Activated CD8-positive, alpha-beta T cell treated with anti-CD3 and anti-CD28 coated beads for 36 hours (primary cell): ENCODE data around the gene FGD3. TPM values are rescaled to one million over a fixed set of nuclear protein-coding genes. Genes with fewer than 3 reads are reported as not detected.

ENCODE experiments used
- ATAC-seq: fragments of 200-7000 bp; cut with Tn5 transposase; one replicate; pipeline ENCODE4 v1.10.0; 2021; ENCODE audit warnings: mild to moderate bottlenecking, moderate library complexity
- CTCF ChIA-PET: fragments of 350-600 bp; sonication (Branson Sonifier 250); formaldehyde crosslinking; loops from one replicate; lab custom pipeline; 2021; ENCODE audit warnings: antibody characterized with exemption; lab: Charles Lee
- POLR2A ChIA-PET: fragments of 350-600 bp; sonication (Branson Sonifier 250); formaldehyde crosslinking; loops from one replicate; lab custom pipeline; 2021; ENCODE audit warnings: antibody characterized with exemption; lab: Charles Lee
- DNase-seq: peaks from one replicate; pipeline ENCODE4 v3.0.0-alpha.2; 2020
- H3K27ac Mint-ChIP-seq: one replicate; pipeline ENCODE4 v1.8.0; 2021; ENCODE audit warnings: mild to moderate bottlenecking, mixed read lengths
- H3K27me3 Mint-ChIP-seq: one replicate; pipeline ENCODE4 v1.8.0; 2021; ENCODE audit warnings: mixed read lengths
- H3K36me3 Mint-ChIP-seq: one replicate; pipeline ENCODE4 v1.8.0; 2021; ENCODE audit warnings: low read depth, mixed read lengths
- H3K4me1 Mint-ChIP-seq: one replicate; pipeline ENCODE4 v1.8.0; 2021; ENCODE audit warnings: low read depth, mixed read lengths
- H3K4me3 Mint-ChIP-seq: one replicate; pipeline ENCODE4 v1.8.0; 2021; ENCODE audit warnings: mild to moderate bottlenecking, moderate library complexity, mixed read lengths
- H3K9me3 Mint-ChIP-seq: one replicate; pipeline ENCODE4 v1.8.0; 2021; ENCODE audit warnings: mixed read lengths
- CTCF ChIP-seq: fragments of 200-600 bp; IDR thresholded peaks from one replicate; pipeline ENCODE4 v1.8.0; 2022; ENCODE audit warnings: antibody characterized with exemption, mild to moderate bottlenecking
- intact Hi-C: fragments of 100-400 bp; cut with micrococcal nuclease; formaldehyde crosslinking; loops from one replicate; pipeline ENCODE4 v1.10.0; 2022
- total RNA-seq, 2 experiments: library from RNA; stranded (reverse); gene quantifications; one replicate each; pipeline ENCODE4 v1.2.3, GENCODE V29; 2021

Gene FGD3
- total RNA-seq, 2 experiments from 2014 or later, result 41.6 to 43.5 TPM

GRCh38 chr9:93027750-93028149, 80.4 kb downstream of the FGD3 start:
- Mint-ChIP-seq H3K27ac (peak overlapping the region; percentile 96), H3K9me3 (no peaks in the 10 kb centered on the region), H3K27me3 (no peaks in the 10 kb centered on the region), H3K4me3 (peak overlapping the region; percentile 52), H3K4me1 (peaks cover 77% of the 10 kb centered on the region), H3K36me3 (peaks cover 45% of the 10 kb centered on the region)
- no peak for DNase-seq
- no peak for ATAC-seq
- ChIA-PET CTCF (interaction anchor here (0.9 to 2.7 kb wide), 7 partner anchors 23 to 81 kb away, joined by 3 to 12 read pairs (median 4); no protein-coding TSS in a partner anchor), POLR2A (interaction anchor here (0.6 to 2.0 kb wide), 7 partner anchors 9 to 92 kb away, joined by 3 to 13 read pairs (median 3); no protein-coding TSS in a partner anchor)
- TF ChIP-seq CTCF, result no peak
- intact Hi-C loops, result loop anchor here (5.0 kb wide), 1 partner anchor 35 kb away; no protein-coding TSS in a partner anchor

GRCh38 chr9:93028448-93029006, 81.2 kb downstream of the FGD3 start:
- no peaks in the 10 kb centered on the region for H3K9me3 Mint-ChIP-seq
- peaks cover 41% of the 10 kb centered on the region for H3K36me3 Mint-ChIP-seq
- intact Hi-C loops, result loop anchor here (5.0 kb wide), 1 partner anchor 34 kb away; no protein-coding TSS in a partner anchor
- no peak for TF ChIP-seq CTCF
- ChIA-PET CTCF (interaction anchor here (0.9 to 2.7 kb wide), 7 partner anchors 24 to 80 kb away, joined by 3 to 12 read pairs (median 4); no protein-coding TSS in a partner anchor), POLR2A (interaction anchor here (0.6 to 2.0 kb wide), 10 partner anchors 10 to 91 kb away, joined by 3 to 13 read pairs (median 3); no protein-coding TSS in a partner anchor)
- H3K4me1 Mint-ChIP-seq, result peaks cover 71% of the 10 kb centered on the region
- peak overlapping the region; percentile 52 for H3K4me3 Mint-ChIP-seq
- ATAC-seq, result peak; percentile 83
- DNase-seq, result peak; percentile 81
- H3K27ac Mint-ChIP-seq, result peak overlapping the region; percentile 96
- no peaks in the 10 kb centered on the region for H3K27me3 Mint-ChIP-seq

GRCh38 chr9:93030642-93031628, 83.6 kb downstream of the FGD3 start:
- no peaks in the 10 kb centered on the region for H3K27me3 Mint-ChIP-seq
- peak overlapping the region; percentile 60 for H3K27ac Mint-ChIP-seq
- TF ChIP-seq CTCF, result no peak
- ChIA-PET CTCF (interaction anchor here (1.5 kb wide), 1 partner anchor 10 kb away, joined by 4 read pairs; no protein-coding TSS in a partner anchor), POLR2A (interaction anchor here (0.8 to 1.0 kb wide), 2 partner anchors 65 to 77 kb away, joined by 3 read pairs; partner anchors contain the start of gene CARD19)
- H3K36me3 Mint-ChIP-seq, result peaks cover 39% of the 10 kb centered on the region
- H3K4me1 Mint-ChIP-seq, result peaks cover 56% of the 10 kb centered on the region
- H3K9me3 Mint-ChIP-seq, result no peaks in the 10 kb centered on the region
- ATAC-seq, result no peak
- DNase-seq, result no peak
- intact Hi-C loops, result no loop called here
- H3K4me3 Mint-ChIP-seq, result no peak overlapping the region

GRCh38 chr9:93031629-93032430, 84.5 kb downstream of the FGD3 start:
- Mint-ChIP-seq H3K27me3 (no peaks in the 10 kb centered on the region), H3K9me3 (no peaks in the 10 kb centered on the region), H3K4me3 (no peak overlapping the region), H3K36me3 (peaks cover 37% of the 10 kb centered on the region), H3K4me1 (peaks cover 54% of the 10 kb centered on the region), H3K27ac (peak overlapping the region; percentile 63)
- DNase-seq, result no peak
- intact Hi-C loops, result no loop called here
- CTCF ChIA-PET, result no interaction called here
- ATAC-seq, result no peak
- POLR2A ChIA-PET, result interaction anchor here (0.8 to 1.0 kb wide), 2 partner anchors 64 to 78 kb away, joined by 3 read pairs; partner anchors contain the start of gene CARD19
- no peak for TF ChIP-seq CTCF
